Measurements from ENCODE around the gene ATP13A4. TPM values are rescaled to one million over a fixed set of nuclear protein-coding genes. Genes with fewer than 3 reads are reported as not detected.

ATP13A4 gene
- total RNA-seq, 6 experiments from 2014 or later = not detected

GRCh38 chr3:193400304-193400703 lies 154.4 kb downstream of the ATP13A4 start:
- Mint-ChIP-seq H3K36me3 (ENCODE audit: low read depth) (no peaks in the 10 kb centered on the region), H3K4me3 (no peak overlapping the region), H3K9me3 (peaks cover 29% of the 10 kb centered on the region), H3K27me3 (ENCODE audit: insufficient read depth) (no peaks in the 10 kb centered on the region), H3K4me1 (ENCODE audit: low read depth) (no peaks in the 10 kb centered on the region), H3K27ac (no peak overlapping the region)
- no peak for DNase-seq
- no peak for TF ChIP-seq CTCF (IDR thresholded peaks at IDR 0.05)

- no peak overlapping the region for H3K27ac Mint-ChIP-seq
- H3K4me1 Mint-ChIP-seq (ENCODE audit: low read depth) = no peaks in the 10 kb centered on the region
- no peaks in the 10 kb centered on the region; the same call in 1 of the 2 replicates for H3K36me3 Mint-ChIP-seq (ENCODE audit: low read depth)
- no peak overlapping the region for H3K4me3 Mint-ChIP-seq
- no peaks in the 10 kb centered on the region for H3K27me3 Mint-ChIP-seq (ENCODE audit: insufficient read depth)
- TF ChIP-seq CTCF (IDR thresholded peaks at IDR 0.05) = no peak
- no peak for DNase-seq
- peaks cover 37% of the 10 kb centered on the region for H3K9me3 Mint-ChIP-seq
Observed at GRCh38 chr3:193396451-193397244, 158.0 kb downstream of the ATP13A4 start.

GRCh38 chr3:193391902-193392301 lies 162.8 kb downstream of the ATP13A4 start:
- peaks cover 58% of the 10 kb centered on the region for H3K9me3 Mint-ChIP-seq
- no peaks in the 10 kb centered on the region; the same call in 1 of the 2 replicates for H3K36me3 Mint-ChIP-seq (ENCODE audit: low read depth)
- TF ChIP-seq CTCF (IDR thresholded peaks at IDR 0.05) = no peak
- H3K4me3 Mint-ChIP-seq = no peak overlapping the region
- no peaks in the 10 kb centered on the region for H3K4me1 Mint-ChIP-seq (ENCODE audit: low read depth)
- H3K27ac Mint-ChIP-seq = no peak overlapping the region
- no peak for DNase-seq
- no peaks in the 10 kb centered on the region for H3K27me3 Mint-ChIP-seq (ENCODE audit: insufficient read depth)

GRCh38 chr3:193389335-193389734 lies 165.4 kb downstream of the ATP13A4 start:
- no peaks in the 10 kb centered on the region for H3K27me3 Mint-ChIP-seq (ENCODE audit: insufficient read depth)
- no peak for TF ChIP-seq CTCF (IDR thresholded peaks at IDR 0.05)
- H3K27ac Mint-ChIP-seq = no peak overlapping the region
- no peak overlapping the region for H3K4me3 Mint-ChIP-seq
- no peaks in the 10 kb centered on the region for H3K4me1 Mint-ChIP-seq (ENCODE audit: low read depth)
- H3K36me3 Mint-ChIP-seq (ENCODE audit: low read depth) = no peaks in the 10 kb centered on the region; the same call in 1 of the 2 replicates
- DNase-seq = no peak
- H3K9me3 Mint-ChIP-seq = peaks cover 57% of the 10 kb centered on the region

- Mint-ChIP-seq H3K36me3 (ENCODE audit: low read depth) (peaks cover 4% of the 10 kb centered on the region; the same call in 1 of the 2 replicates), H3K27ac (no peak overlapping the region)
Observed at GRCh38 chr3:193388361-193388760, 166.3 kb downstream of the ATP13A4 start.

More at GRCh38 chr3:193388361-193388760, 166.3 kb downstream of the ATP13A4 start:
- TF ChIP-seq CTCF (IDR thresholded peaks at IDR 0.05) = no peak
- Mint-ChIP-seq H3K4me3 (no peak overlapping the region), H3K9me3 (peaks cover 59% of the 10 kb centered on the region), H3K4me1 (ENCODE audit: low read depth) (no peaks in the 10 kb centered on the region), H3K27me3 (ENCODE audit: insufficient read depth) (no peaks in the 10 kb centered on the region)
- no peak for DNase-seq

Data from HFFc6 (cell line).